HG02884 (cell line): ENCODE measurements around the gene TMTC2.
"Not testable (repeated sequence)": the region's sequence is repeated elsewhere in the genome, so short reads cannot be mapped to it uniquely, and the experiment has no call there.

ENCODE experiments used
- ATAC-seq: cut with Tn5 transposase; IDR thresholded peaks from one replicate; pipeline ENCODE4 v1.9.1; 2021; ENCODE audit warnings: mild to moderate bottlenecking, moderate library complexity; ENCODE audit not compliant: unreplicated experiment

Gene TMTC2

DNA sequence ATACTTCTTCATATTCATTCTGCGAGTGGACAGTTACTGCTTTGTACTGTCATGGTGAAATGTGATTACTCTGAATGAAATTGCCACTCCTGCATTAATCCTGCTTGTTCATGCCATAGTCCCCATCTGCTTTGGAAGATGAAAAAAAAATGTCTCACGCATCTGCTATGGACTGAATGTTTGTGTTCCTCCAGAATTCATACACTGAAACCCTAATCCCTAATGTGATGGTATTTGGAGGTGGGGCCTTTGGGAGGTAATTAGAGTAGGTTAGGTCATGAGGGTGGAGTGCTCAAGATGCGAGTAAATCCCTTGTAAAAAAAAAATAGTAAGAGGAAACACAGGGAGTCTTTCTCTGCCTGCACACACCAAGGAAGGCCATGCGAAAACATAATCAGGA, 427.2 kb downstream of the TMTC2 start:
- ATAC-seq, result no peak

DNA sequence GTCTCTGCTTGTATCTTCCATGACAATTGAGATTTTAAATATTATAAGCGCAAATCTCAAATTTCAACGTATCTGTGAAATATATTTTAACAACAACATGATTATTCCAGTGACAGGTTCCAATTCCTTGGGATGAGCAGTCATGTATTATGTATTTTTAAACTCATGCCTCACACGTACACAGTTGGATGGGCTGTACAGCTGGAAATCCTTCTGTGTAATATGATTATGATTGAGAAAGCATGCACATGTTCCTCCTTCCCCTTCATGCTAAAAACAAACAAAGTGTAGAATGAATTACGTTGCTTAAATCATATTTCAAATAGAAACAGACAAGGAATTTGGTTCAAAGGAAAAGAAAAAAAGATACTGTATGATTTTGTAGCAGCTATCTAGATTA, 428.3 kb downstream of the TMTC2 start:
- ATAC-seq, result no peak

DNA sequence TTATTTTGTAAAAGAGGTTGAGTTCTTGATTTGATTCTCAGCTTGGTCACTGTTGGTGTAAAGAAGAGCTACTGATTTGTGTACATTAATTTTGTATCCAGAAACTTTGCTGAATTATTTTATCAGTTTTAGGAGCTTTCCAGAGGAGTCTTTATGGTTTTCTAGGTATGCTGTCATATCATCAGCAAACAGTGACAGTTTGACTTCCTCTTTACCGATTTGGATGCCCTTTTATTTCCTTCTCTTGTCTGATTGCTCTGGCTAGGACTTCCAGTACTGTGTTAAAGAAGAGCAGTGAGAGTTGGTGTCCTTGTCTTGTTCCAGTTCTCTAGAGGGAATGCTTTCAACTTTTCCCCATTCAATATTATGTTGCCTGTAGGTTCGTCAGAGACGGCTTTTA, 431.2 kb downstream of the TMTC2 start:
- not testable (repeated sequence) for ATAC-seq

DNA sequence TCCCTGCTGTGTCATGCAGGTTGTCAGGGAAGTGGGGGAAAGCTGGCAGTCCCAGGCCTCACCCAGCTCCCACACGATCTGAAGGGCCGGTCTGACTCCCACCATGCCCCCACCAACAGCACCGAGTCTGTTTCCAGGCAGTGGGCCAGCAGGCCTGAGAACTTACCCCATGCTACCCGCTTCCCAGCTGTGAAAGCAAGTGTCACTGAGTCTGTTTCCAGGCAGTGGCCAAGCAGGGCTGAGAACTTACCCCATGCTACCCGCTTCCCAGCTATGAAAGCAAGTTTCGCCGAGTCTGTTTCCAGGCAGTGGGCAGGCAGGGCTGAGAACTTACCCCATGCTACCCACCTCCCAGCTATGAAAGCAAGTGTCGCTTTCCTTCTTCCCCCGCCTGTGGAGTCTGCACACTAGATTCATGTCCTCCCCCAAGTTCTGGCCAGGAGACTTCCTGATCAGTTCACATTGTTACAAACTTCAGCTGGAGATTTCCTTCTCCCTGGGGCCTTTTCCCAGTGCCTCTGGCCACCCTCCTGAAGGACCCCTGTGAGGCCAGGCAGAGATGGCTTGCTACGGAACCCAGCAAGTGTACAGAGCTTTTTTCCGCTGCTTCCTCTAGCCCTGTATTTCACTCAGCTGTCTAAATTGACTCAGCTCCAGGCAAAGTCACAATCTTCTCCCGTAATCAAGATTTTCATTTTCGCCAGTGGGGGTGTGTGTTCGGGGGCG, 435.4 kb downstream of the TMTC2 start:
- no peak for ATAC-seq

DNA sequence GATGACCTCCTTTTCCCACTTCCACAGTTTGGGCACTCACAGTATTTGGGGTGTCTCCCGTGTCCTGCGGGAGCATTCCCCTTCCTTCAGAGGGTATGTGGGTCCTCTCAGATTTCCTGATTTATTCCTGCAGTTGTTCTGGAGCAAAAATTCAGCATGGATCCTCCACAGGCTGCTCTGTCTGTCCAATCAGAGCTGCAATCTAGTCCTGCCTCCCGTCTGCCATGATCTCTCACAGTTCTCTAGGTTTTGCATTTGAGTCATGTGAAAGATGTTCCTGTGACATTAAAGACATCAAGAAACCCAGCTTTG, 435.9 kb downstream of the TMTC2 start:
- ATAC-seq, result no peak

DNA sequence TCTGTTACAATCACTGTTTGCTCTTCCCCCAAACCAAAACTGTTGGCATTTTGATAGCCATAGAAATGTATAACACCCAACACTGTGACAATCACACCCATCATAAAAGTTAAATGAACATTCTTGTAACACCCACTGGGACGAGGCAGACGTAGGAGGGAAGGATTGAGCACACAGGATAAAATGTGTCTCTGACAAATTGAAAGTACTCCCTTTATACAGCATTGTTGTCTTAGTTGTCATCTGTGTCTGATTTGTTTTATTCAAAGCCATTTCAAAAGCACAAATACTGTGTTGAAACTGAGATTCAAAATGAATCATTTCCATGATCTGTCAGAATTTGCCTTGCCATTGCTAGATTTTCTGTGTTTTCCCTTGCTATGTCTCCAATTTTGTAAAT, 436.3 kb downstream of the TMTC2 start:
- no peak for ATAC-seq

DNA sequence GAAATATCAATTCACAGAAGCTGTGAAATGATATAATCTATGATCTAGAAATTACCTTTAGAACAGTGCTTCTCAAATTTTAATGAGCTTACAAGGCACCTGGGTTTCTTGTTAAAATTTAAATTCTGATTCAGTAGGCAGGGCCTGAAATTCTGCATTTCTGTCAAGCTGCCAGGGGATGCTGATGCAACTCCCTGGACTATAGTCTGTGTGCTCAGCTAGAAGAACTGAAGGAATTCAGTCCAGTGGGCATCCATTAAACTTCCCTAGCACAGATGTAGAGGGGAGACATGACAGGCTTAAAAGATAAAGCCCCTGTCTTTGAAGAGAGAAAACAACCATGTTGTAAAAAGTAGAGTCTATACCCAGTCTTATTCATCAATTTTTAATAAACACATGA, 441.8 kb downstream of the TMTC2 start:
- ATAC-seq, result no peak

DNA sequence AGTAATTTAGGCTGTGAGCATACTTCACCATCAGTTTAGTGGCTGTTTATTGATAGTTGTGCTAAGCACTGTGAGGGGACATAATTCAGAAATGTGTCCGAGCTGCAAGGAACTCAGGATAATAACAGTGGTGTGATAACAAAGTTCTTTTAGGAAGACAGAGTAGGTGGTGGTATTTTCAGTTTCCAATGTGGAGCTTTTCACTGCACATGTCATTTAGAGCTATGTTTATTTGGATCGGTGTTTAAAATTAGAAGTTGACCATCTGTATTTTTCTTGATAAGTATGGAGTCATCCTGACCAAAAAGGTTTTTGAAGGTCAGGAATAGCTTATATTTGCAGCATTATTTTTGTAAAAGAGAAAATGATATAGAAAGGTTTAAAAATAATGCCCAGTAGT, 443.5 kb downstream of the TMTC2 start:
- no peak for ATAC-seq

DNA sequence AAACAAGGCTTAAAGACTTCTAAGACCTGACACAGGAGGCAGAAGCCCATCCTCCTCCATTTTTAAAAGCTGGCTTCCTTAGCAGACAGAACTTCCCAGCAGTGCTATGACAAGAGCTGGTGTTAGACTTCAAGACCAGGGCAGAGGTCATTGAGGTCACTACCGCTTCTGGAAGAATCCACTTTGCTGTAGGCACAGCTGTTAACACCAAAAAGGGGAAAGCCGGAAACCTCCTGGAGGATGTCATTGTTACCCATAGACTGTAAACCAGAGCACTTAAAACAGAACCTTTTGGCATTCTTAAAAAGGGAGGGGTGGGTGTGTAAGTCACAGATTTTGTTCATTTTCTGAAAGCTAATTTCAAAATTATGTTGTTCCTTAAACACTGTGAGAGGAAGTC, 445.7 kb downstream of the TMTC2 start:
- ATAC-seq, result no peak

DNA sequence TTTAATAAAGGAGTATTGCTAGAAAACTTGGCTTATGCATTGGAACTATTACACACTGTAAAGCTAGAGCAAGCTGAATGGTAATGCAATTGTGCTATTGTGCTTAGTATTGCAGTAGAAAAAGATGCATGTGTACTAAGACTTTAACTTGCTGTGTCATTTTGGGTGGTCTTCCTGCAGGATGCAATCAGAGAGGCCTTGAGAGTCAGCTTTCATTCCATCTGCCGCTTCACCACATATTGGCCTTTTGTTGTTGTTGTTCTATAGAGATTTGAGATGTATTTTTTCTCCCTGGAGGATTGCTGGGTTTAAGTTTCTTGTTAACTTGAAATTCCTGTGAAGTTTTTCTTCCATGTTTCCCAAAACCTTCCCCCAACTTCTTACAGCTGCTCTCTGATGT, 449.7 kb downstream of the TMTC2 start:
- no peak for ATAC-seq

DNA sequence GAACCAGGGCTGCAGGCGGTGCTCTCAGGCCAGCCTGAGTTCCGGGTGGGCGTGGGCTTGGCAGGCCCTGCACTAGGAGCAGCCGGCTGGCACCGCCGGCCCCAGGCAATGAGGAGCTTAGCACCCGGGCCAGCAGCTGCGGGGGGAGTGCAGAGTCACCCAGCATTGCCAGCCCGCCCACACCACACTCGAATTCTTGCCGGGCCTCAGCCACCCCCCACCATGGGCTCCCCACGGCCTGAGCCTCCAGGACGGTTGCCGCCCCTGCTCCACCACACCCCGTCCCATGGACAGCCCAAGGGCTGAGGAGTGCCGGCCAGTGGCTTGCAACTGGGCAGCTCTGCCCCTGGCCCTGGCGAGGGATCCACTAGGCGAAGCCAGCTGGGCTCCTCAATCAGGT, 453.4 kb downstream of the TMTC2 start:
- ATAC-seq, result no peak

DNA sequence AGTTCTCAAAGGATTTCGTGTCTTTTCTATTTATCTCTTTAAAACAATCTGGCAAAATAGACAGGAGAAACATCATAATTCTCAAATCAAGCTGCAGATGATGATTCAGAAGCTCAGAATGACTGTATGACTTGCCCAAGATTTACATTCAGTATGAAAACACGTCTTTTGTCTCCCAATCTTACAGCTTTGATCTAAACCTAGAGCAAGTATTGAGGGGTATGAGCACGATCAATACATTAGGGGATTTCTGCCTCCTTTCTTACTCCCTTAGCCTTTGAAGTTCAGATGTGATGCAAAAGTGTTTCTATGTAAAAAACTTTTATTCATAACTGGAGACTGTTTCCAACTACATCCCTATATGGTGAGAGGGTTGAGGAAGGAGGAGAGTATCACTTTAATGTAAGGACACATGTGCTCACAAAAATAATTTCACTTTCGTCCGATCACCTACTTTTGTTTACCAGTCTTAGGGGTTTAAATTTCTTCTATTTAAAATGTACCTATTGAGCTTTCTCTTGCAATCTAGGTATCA, 454.8 kb downstream of the TMTC2 start:
- ATAC-seq, result no peak

DNA sequence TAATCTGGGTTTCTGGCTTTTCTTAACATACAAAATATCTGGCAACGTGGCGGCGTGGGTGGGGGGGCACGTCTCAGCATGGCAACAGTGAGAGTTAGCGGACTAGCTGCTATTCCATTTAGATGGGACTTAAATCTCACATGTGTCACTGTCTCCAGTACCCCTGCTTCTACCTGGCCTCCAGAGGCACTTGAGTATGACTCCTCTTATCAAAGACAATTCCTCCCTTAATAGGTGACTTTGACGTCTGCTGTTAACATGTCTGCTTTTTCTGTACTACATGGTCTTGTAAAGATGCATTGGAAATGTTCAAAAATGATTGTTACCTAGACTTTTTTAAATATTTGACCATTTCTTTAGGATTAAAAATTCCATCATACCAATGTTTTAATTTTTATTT, 456.2 kb downstream of the TMTC2 start:
- no peak for ATAC-seq

DNA sequence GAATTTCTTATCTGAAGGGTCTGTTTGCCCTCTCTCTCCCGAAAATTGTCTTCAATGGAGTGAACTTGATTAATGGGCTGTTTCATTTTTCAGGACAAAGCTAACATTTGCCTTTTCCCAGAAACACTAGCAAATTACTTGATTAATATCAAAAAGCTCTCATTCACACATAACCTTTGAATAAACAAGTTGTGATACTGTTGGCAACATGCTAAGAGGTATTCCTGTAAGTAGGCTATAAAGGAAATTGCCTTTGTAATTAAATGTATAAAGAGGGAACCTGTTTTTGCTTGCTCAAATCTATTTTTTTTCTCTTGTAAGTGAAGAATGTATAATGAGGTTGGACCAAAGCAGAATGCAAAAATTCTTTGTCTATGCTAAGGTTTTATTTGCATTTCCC, 457.2 kb downstream of the TMTC2 start:
- ATAC-seq, result no peak

DNA sequence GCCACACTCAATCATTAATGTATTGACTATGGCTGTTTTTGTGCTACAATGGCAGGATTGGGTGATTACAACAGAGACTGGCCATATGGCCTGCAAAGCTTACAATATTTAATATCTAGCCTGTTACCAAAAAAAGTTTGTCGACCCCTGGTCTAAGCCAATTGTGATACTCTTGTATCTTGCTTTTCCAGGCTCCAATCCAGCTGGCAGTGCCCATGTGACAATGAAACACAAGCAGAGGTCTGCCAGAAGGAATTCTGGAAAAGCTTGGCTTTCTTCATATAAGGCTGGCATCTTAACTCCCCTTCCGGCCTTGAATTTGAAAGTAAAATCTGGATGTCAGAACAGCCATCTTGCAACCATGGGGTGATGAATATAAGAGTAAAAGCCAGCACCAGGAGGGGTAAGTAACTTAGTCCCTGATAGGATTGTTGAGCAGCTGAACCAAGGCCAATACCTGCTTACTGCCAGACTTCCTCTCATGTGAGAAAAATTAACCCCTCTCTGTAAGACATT, 458.7 kb downstream of the TMTC2 start:
- ATAC-seq, result no peak

DNA sequence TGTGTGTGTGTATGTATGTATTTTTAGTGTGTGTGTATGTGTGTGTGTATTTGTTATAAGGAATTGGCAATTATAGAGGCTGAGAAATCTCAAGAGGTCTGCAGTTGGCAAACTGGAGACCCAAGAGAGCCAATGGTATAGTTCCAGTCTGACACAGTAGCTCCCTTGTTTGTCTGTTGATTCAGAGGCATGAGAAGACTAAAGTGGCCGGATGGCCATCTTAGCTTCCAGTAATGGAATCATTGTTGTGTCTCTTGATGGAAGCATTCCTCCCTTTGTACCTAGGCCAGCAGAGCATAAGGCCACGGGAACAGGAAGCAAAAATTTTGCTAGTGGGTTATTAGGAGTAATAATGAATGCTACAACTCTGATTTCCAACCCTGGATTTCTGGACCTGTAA, 460.6 kb downstream of the TMTC2 start:
- ATAC-seq, result no peak

DNA sequence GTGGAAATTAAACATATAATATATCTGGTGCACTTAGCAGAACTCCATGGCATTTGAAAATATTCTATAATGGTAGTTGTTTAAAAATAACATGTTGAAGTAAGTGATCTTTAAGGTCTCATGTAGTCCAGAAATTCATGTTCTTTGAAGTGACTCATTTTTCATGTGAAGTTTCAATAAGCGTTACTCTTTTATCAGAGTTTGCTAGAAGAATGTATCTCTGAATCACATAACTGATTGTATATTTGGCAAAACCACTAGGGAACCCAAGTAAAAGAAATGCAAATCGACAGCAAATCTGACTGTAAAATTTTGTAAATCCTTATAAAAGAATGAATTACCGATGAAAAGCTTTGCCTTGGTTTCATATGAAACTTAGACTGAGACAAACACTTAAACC, 463.3 kb downstream of the TMTC2 start:
- no peak for ATAC-seq

DNA sequence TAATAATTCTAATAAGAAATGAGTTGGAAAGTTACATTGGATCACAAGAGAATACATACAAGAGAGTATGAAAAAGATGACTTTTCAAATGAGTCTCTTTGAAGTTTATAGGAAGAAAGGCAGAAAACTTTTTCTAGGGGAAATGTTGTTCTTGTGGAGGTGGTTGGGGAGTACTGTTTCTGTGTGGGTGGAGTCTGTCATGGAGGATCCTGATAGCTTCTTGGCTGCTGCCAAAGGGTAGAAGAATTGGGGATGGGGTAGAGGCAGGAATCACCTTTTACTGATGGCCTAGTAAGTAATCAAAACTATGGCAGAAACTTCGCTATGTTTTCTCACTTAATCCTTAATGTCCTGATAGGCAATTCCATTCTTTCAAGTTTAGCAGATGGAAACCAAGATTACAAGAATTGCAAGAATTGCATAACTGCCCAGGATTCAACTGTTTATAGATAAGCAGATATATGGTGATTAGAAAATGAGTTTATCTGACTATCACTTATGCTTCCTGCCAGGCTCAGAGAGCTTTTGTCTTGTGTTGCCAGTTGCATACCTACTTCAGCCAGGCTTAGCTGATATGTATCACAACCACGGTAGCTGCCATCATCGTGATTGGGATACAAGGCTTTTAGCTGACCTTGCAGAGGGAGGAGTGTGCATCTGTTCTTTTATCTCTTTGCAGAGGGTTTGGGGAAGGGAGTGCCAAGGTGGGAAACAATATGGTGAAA, 463.9 kb downstream of the TMTC2 start:
- no peak for ATAC-seq

DNA sequence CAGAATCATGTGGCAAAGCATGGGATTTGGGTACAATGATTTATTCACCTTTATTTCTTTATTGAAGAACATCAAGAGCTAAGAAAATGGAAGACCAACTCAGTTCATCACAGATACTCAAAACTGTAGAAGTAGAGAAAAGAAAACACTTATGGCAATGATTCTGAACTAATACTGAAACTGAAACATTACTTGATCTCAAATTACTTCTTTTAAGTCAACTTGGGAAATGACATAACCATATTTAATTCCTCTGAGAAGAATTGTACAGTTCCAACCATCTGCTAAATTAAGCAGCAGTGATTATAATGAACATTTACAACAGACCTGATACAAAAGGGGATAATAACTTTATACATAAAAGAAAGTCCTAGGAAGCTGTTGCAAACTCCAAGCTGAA, 466.5 kb downstream of the TMTC2 start:
- no peak for ATAC-seq

DNA sequence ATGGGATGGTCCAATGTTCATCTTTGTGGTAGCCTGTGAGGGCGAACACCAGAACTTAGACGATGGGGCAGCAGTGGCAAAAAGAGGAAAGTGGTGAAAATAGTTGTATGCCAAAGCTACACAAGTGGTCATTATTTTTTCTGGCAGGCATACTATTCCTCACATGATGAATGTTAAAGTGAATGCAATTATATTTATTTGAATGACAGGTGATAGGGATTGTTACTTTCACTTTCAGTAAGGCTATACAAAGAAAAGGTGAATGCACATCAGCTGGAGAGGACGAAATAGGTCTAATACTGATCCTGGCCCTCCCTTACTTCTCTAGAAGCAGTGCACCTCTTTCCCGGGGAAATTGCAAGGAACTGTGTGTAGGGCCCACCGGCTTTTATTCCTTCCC, 470.1 kb downstream of the TMTC2 start:
- ATAC-seq, result no peak

DNA sequence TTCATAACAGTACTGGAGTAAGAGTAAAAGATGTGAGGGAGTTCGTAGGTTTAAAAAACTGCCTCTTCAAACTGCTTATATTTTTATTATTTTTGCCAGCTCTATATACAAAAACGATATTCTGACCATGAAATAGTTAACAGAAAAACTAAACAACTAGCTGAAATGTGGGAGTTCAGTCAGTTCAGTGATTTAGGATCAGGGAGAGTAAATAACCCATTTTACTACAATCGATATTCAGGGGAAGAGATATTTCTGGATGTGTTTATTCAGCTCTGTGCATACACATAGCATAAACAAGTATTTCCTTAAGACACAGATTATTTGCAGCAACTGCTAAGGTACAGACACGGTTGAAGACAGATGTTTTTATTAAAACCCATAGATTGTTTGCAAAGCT, 470.9 kb downstream of the TMTC2 start:
- ATAC-seq, result no peak

DNA sequence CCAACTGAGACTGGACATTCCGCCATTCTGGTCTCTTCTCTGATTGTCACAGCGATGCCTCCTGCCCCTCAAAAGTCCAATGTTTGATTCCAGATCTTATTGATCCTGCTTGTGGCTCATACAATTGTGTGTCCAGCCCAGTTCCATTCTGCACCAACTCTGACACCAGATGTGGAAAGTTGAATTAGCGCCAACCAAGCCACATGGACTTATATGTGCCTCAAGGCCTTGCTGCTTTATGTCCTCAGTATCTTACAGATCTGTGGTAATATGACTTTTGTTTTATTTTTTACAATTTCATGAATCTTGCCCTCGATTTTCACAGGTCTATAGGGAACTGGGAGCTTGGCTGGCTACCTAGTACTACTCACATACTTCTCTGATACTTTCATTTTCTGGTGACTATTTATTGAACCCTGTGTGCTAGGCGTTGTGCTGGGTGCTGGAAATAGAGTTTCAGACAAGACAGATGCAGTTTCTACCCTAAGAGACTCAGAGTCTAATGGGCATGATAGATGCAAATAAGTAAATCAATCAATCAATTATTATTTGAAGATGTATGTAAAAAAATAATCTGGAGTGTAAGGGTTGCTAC, 472.0 kb downstream of the TMTC2 start:
- no peak for ATAC-seq
